ENCODE results near the gene ZNF628.

Gene ZNF628

DNA sequence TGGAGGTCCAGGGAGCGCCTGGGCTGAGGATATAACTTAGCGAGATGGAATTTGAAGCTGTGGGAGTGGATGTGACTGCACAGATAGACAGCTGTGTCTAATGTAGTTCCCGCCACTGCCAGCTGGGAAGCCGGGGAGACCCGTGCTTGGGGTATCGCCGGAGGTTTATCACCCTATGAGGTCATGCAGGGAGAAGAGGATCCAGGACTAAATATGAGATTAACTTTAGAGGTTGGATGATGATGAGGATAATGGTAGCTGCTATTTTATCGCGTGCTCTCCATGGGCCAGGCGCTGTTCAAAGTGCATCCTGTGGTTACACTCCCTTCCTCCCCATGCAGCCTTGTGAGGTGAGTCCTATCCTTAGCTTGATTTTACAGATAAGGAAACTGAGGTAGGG, 31.7 kb downstream of the ZNF628 start:
- TF ChIP-seq, protein P1, sequence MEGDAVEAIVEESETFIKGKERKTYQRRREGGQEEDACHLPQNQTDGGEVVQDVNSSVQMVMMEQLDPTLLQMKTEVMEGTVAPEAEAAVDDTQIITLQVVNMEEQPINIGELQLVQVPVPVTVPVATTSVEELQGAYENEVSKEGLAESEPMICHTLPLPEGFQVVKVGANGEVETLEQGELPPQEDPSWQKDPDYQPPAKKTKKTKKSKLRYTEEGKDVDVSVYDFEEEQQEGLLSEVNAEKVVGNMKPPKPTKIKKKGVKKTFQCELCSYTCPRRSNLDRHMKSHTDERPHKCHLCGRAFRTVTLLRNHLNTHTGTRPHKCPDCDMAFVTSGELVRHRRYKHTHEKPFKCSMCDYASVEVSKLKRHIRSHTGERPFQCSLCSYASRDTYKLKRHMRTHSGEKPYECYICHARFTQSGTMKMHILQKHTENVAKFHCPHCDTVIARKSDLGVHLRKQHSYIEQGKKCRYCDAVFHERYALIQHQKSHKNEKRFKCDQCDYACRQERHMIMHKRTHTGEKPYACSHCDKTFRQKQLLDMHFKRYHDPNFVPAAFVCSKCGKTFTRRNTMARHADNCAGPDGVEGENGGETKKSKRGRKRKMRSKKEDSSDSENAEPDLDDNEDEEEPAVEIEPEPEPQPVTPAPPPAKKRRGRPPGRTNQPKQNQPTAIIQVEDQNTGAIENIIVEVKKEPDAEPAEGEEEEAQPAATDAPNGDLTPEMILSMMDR (IDR thresholded peaks at IDR 0.05; ENCODE audit: insufficient read depth, low read depth, low read length, missing control alignments), result no peak
- DNase-seq (ENCODE audit: low read depth), result no peak
- no peak overlapping the region for H3K4me3 ChIP-seq (ENCODE audit: low read depth, low read length)

DNA sequence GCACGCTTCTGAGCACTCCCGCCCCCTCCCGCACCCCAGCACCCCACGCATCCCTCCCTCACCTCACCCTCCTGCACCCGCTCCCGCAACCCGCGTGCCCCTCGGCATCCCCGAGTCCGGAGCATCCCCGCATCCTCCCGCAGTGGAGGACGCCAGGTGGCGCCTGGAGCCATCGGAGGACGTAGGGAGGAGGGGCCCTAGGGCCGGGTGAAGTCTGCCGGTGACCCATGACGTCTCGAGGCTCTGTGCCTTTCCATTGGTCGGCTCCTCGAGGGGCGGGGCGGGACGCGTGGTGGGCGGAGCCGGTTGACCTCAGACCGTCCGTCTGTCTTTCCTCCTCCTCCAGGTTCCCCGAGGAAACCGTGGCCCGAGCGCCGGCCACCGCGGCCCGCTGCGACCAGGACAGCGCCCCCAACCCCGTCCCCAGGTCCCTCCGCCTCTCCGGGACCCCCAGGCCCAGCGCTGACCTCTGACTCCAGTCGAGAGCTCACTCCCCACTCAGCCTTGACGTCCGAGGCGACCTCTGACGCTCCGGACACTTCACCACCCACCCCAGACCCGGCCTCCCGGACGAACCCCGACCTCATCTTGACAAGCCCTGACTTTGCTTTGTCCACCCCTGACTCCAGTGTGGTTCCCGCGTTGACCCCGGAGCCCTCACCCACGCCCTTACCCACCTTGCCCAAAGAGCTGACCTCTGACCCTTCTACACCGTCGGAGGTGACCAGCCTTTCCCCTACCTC, 40.6 kb downstream of the ZNF628 start:
- DNase-seq (ENCODE audit: low read depth), result peak; percentile 96
- H3K4me3 ChIP-seq (ENCODE audit: low read depth, low read length), result peak overlapping the region; percentile 40
- TF ChIP-seq, protein P1 (IDR thresholded peaks at IDR 0.05; ENCODE audit: insufficient read depth, low read depth, low read length, missing control alignments), result peak; percentile 89

DNA sequence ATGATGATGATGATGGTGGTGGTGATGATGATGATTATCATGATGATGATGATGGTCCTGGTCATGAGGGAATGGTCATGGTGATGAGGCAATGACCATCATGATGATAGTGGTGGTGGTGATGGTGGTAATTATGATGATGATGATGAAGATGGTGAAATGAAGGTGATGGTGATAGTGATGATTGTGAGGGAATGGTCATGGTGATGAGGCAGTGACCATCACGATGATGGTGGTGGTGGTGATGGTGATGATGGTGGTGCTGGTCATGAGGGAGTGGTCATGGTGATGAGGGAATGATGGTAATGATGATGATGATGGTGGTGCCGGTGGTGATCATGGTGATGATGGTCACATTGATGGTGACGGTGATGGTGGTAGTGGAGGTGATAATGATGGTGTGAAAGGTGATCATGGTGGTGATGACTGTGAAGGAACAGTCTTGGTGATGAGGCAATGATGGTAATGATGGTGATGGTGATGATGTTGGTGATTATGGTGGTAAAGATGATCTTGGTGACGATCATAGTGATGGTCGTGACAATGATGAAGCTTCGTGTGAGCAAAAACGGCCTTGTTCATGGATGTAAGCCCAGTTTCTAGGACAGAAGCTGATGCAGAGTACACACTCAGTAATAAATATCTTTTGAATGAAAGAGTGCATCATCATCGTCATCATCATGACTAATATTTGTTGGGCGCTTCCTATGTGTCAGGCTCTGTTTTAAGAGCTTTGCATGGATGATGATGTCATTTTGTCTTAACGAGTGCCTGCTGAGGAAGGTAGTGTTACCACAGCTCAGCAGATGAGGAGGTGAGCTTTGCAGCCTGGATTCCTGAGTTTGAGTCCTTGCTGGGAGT, 43.3 kb downstream of the ZNF628 start:
- TF ChIP-seq, protein P1 (IDR thresholded peaks at IDR 0.05; ENCODE audit: insufficient read depth, low read depth, low read length, missing control alignments), result no peak
- no peak for DNase-seq (ENCODE audit: low read depth)
- H3K4me3 ChIP-seq (ENCODE audit: low read depth, low read length), result no peak overlapping the region

DNA sequence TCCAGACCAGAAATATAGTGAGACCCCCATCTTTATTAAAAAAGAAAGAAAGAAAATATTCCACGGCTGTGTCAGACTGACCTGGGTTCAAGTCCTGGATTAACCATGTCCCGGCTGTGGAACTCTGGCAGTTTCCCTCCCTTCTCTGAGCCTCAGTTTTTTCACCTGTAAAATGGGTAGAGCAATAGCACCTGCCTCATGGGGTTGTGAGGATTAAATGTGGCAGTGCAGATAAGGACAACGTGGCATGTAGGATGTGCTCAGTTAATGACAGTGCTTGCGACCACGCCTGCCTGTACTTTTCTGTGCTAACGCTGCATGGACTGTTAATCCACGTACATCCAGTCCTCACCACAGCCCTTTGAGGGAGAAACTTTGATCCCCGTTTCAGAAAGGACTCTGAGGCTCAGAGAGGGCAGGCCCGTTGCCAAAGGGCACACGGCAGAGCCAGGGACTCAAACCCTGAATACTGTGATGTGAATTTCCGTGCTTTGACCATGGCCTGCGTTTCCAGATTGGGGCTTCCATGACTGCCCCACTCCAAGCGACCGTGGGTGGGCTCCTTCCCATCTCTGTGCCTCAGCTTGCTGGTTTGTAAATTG, 44.4 kb downstream of the ZNF628 start:
- TF ChIP-seq, protein P1 (IDR thresholded peaks at IDR 0.05; ENCODE audit: insufficient read depth, low read depth, low read length, missing control alignments), result no peak
- H3K4me3 ChIP-seq (ENCODE audit: low read depth, low read length), result no peak overlapping the region
- no peak for DNase-seq (ENCODE audit: low read depth)

DNA sequence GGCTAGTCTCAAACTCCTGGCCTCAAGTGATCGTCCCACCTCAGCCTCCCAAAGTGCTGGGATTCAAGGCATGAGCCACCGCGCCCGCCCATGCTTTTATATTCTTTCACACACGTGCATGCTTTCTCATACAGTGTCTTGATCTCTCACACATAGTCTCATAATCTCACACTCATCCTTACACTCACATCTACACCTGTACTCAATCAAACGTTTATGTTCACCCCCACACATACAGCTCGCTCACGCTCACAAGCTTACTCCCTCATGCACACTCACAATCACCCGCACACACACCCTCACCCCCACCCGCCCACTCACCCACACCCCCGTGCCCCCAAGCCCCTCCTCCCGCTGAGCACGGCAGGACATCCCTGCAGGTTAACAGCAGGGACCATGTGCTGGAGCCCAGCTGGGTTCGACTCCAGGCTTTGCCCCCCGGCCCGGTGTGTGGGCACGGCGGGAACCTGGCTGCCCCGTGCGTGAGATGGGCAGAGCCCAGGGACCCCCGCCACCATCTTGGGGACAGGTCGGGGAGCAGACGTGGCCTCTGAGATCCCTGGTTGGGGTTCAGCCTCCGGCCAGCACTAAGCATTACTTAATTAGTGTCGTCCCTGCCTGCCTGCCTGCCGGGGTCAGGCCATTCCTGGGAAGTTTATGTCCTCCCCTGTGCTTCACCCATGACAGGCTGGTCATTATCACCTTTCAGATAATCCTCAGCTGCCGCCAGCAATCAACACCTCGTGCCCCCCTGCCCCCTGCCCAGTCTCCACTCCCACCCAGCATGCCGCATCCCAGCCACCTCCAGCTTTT, 49.1 kb downstream of the ZNF628 start:
- TF ChIP-seq, protein P1 (IDR thresholded peaks at IDR 0.05; ENCODE audit: insufficient read depth, low read depth, low read length, missing control alignments), result no peak
- DNase-seq (ENCODE audit: low read depth), result no peak
- no peak overlapping the region for H3K4me3 ChIP-seq (ENCODE audit: low read depth, low read length)
